ENCODE results near the gene ANKDD1B. TPM values are rescaled to one million over a fixed set of nuclear protein-coding genes. Genes with fewer than 3 reads are reported as not detected.

ANKDD1B gene
- total RNA-seq, 1 donor from 2014 or later, result 0.28 TPM

- ATAC-seq, result no peak
Measured at GRCh38 chr5:75616971-75617621, 5.8 kb downstream of the ANKDD1B start.

GRCh38 chr5:75617736-75618352 is 6.6 kb downstream of the ANKDD1B start:
- no peak for ATAC-seq

GRCh38 chr5:75620184-75620959 is 9.1 kb downstream of the ANKDD1B start:
- ATAC-seq, result no peak

- ATAC-seq, result peak; percentile 96
Measured at GRCh38 chr5:75622564-75622963, 11.3 kb downstream of the ANKDD1B start.

GRCh38 chr5:75623846-75624245 is 12.6 kb downstream of the ANKDD1B start:
- no peak for ATAC-seq

- no peak for ATAC-seq
Measured at GRCh38 chr5:75626959-75627358, 15.7 kb downstream of the ANKDD1B start.

GRCh38 chr5:75627801-75628200 is 16.5 kb downstream of the ANKDD1B start:
- ATAC-seq, result no peak

- ATAC-seq, result no peak
Measured at GRCh38 chr5:75630875-75631274, 19.6 kb downstream of the ANKDD1B start.

GRCh38 chr5:75632321-75632720 is 21.1 kb downstream of the ANKDD1B start:
- no peak for ATAC-seq

- ATAC-seq, result no peak
Measured at GRCh38 chr5:75637949-75638348, 26.7 kb downstream of the ANKDD1B start.

GRCh38 chr5:75639535-75640311 is 28.5 kb downstream of the ANKDD1B start:
- no peak for ATAC-seq

GRCh38 chr5:75640395-75640794 is 29.1 kb downstream of the ANKDD1B start:
- ATAC-seq, result peak; percentile 89

GRCh38 chr5:75640826-75641225 is 29.6 kb downstream of the ANKDD1B start:
- ATAC-seq, result no peak

- no peak for ATAC-seq
Measured at GRCh38 chr5:75648712-75649111, 37.5 kb downstream of the ANKDD1B start.

GRCh38 chr5:75651575-75652238 is 40.5 kb downstream of the ANKDD1B start:
- ATAC-seq, result no peak

- ATAC-seq, result no peak
Measured at GRCh38 chr5:75653521-75653920, 42.3 kb downstream of the ANKDD1B start.

- ATAC-seq, result peak; percentile 29
Measured at GRCh38 chr5:75654693-75655295, 43.5 kb downstream of the ANKDD1B start.

GRCh38 chr5:75656311-75657003 is 45.2 kb downstream of the ANKDD1B start:
- ATAC-seq, result peak; percentile 88

- no peak for ATAC-seq
Measured at GRCh38 chr5:75659791-75660450, 48.7 kb downstream of the ANKDD1B start.

- ATAC-seq, result no peak
Measured at GRCh38 chr5:75660678-75661465, 49.6 kb downstream of the ANKDD1B start.
